Omental fat pad (tissue), 4 donors: ENCODE data around the gene TALDO1. TPM values are rescaled to one million over a fixed set of nuclear protein-coding genes. Genes with fewer than 3 reads are reported as not detected.

Experiments
- ATAC-seq: fragments of 150-250 bp; one replicate; pipeline ENCODE4 v1.9.1; 2016; ENCODE audit warnings: mild to moderate bottlenecking, moderate library complexity; ENCODE audit not compliant: low FRiP score
- DNase-seq: peaks from one replicate; pipeline ENCODE4 v3.0.0-alpha.2; 2019; ENCODE audit warnings: low spot score
- CTCF ChIP-seq, 3 donors: fragments of 450-650 bp; IDR thresholded peaks; one replicate each; pipeline ENCODE4 v1.5.1; 2016 to 2017; ENCODE audit warnings: antibody characterized with exemption in 3 of 3, mild to moderate bottlenecking in 3 of 3, moderate library complexity in 2 of 3
- total RNA-seq, 4 donors: library from RNA; depleted of rRNA; stranded (reverse); fragments of >200 nt; gene quantifications; one replicate each; pipeline ENCODE4 v1.1.0, GENCODE V29; 2016

Gene TALDO1
- total RNA-seq, 4 donors from 2014 or later, result 183 to 295 (median 239) TPM

- no peak for DNase-seq
These were observed 44.5 kb upstream of the TALDO1 start for GRCh38 chr11:702462-703461.

GRCh38 chr11:703506-703905, 43.8 kb upstream of the TALDO1 start:
- ATAC-seq (no peak), DNase-seq (no peak)
- TF ChIP-seq CTCF (IDR thresholded peaks at IDR 0.05), result no peak

More at GRCh38 chr11:702462-703461, 44.5 kb upstream of the TALDO1 start:
- no peak for TF ChIP-seq CTCF (IDR thresholded peaks at IDR 0.05)
- peak; percentile 60 for ATAC-seq

- DNase-seq (no peak), ATAC-seq (no peak)
- TF ChIP-seq CTCF (IDR thresholded peaks at IDR 0.05), result no peak
These were observed 43.0 kb upstream of the TALDO1 start for GRCh38 chr11:704228-704674.

GRCh38 chr11:704781-705645, 42.3 kb upstream of the TALDO1 start:
- no peak for TF ChIP-seq CTCF (IDR thresholded peaks at IDR 0.05)
- DNase-seq (no peak), ATAC-seq (no peak)

- no peak for ATAC-seq
- TF ChIP-seq CTCF (IDR thresholded peaks at IDR 0.05), result no peak
These were observed 41.4 kb upstream of the TALDO1 start, which contains the start of gene EPS8L2 for GRCh38 chr11:705646-706438. Gene EPS8L2, plus strand, starts transcription at chr11:706231. Its CDS starts 3,177 bp downstream, at chr11:709408.

GRCh38 chr11:706439-706956, 40.8 kb upstream of the TALDO1 start:
- DNase-seq, result no peak
- no peak for TF ChIP-seq CTCF (IDR thresholded peaks at IDR 0.05)
- peak; percentile 79 for ATAC-seq

More at GRCh38 chr11:705646-706438, 41.4 kb upstream of the TALDO1 start, which contains the start of gene EPS8L2:
- DNase-seq, result no peak
